CD4-positive, alpha-beta T cell treated with Interleukin-4 for 1 hour (primary cell): Measurements from ENCODE around the gene ADARB1.
"Not testable (repeated sequence)": the region's sequence is repeated elsewhere in the genome, so short reads cannot be mapped to it uniquely, and the experiment has no call there.

Experiments
- DNase-seq, 2 donors: peaks; one replicate each; pipeline ENCODE4 v3.0.0-alpha.2; 2020 to 2022

Gene ADARB1

DNA sequence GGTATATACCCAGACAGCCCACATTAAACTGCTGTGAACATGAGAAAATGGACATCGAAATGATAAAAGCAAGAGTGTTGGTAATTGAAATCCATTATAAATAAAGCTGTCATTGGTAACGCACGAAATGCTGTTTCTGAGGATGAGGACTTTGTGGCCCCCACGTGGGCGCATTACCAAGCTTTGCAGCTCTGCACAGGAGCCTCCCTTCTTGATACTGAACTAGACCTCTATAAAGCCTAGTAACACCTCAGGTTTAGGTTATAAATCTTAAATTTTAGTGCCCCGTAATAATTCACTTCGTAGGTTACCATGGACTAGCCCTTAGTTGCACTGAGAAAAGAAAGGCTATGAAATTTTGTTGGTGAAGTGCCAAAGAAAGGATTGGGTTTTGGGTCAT, 45.4 kb downstream of the ADARB1 start:
- DNase-seq, result no peak

DNA sequence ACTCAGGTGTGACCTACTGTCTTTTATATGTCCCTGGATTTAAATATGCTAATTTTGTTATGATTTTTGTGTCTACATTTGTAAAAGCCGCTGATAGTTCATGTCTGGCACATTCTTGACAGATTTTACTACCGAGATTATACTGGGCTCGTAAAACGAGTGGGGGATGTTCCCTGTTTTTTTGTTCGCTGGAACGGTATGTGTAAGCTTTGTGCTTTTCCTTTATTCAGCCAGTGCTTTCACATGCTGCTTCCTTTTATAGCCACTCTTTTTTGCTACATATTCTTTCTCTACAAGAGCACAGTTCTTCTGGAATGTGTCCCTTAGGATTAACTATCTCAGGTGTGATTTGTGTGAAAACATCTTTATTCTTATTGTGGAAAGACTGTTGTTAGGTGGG, 46.6 kb downstream of the ADARB1 start:
- no peak for DNase-seq

DNA sequence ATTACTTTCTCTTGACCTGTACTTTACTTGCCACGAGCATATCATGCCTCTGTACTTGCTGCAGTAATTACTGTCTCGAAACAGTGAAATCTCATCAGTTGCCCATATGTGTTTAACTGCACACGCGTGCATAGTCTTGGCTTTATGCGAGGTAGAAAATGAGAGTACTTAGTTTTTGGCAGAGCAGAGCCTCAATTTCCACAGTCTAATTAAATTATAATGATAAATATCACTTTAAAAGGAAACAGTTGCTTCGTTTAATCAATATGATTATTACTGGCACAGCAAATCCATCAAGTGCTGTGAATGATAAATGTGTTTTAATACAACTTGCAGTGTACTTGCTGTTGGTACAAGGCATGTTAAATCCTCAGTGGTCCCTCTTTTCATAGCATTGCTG, 47.6 kb downstream of the ADARB1 start:
- no peak for DNase-seq

DNA sequence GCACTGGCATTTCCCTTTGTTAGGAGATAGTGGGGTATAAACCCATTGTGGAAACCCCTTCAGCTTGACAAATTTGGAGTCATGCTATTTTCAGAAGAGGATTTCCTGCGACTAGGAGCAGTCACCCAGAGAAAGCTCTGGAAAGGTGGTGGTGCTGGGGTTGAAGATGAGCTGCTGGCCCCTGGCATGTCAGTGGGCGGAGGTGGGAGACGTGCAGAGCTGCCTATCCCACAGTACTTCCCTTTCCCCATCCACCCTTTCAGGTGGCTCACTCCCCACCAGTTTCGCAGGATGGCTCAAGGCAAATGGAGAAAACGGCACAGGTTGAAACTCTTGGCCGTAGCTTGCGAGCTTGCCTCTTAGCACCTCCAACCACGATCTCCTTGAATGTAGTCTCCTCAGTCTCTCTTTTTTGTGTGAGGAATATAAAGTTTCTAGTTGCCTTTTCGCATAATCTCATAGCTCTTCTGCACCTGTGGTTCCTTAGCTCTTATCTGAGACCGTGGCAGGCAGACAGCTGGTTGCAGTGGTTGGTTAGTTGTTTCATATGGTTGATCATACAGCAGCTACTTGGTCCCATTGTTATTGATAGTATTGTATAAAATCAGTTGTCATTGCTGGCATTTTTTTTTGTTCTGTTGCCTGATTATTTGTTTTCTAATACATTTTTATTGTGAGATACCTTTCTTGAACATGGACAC, 48.2 kb downstream of the ADARB1 start:
- DNase-seq, result no peak

DNA sequence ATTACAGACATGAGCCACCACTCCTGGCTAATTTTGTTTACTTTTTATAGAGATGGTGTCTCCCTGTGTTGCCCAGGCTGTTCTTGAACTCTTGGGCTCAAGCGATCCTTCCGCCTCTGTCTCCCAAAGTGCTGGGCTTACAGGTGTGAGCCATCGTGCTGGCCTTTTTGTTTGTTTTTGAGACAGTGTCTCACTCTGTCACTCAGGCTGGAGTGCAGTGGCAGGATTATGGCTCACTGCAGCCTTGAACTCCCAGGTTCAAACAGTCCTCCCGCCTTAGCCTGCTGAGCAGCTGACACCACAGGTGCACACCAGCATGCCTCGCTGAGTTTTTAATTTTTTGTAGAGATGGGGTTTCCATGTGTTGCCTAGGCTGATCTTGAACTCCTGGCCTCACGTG, 49.1 kb downstream of the ADARB1 start:
- DNase-seq, result no peak

DNA sequence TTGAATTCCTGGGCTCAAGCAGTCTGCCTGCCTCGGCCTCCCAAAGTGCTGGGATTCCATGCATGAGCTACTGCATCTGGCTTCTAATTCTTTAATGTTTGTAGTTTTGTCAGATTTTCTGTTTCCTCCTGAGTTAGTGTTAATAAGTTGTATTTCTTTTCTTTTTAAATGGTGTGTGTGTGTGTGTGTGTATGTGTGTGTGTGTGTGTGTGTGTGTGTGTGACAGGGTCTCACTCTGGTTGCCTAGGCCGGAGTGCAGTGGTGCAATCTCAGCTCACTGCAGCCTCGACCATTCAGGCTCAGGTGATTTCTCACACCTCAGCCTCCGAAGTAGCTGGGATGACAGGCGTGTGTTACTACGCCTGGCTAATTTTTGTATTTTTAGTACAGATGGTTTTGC, 50.2 kb downstream of the ADARB1 start:
- DNase-seq, result no peak

DNA sequence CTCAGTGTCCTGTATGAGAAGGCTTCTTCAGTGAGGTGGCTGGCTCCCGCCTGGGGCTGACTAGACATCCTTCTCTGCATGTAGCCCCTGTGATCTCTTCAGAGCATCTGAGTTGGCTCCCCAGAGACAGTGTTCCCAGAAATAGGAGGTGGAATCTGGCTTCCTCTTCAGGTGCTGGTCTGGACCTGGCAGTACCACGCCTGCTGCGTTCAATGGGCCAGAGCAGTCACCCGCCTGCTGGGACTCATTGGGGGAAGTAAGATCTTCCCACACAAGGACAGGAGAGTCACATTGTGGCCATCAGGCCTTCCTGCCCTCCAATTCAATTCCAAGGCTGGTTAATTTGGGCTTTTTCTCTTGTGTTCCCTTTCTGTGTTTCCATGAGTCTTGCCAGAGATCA, 51.0 kb downstream of the ADARB1 start:
- no peak for DNase-seq

DNA sequence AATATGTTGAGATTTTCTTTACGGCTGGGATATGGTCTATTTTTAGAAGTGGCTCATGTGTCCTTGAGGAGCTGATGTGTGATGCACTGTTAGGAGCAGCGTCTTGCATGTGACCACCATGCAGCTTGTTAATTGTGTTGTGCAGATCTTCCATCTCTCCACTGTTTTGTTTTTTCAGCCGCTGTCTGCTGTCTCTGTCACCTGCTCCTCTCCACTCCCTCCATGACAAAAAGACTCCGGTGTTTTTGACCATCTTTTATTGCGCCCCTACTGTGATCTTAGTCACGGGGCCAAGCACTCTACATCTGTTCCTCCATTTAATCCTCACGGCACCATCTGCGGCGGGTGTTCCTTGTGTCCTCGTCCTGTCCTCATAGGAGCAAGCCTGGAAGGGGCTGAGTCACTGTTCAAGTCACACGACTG, 51.8 kb downstream of the ADARB1 start:
- DNase-seq, result no peak

DNA sequence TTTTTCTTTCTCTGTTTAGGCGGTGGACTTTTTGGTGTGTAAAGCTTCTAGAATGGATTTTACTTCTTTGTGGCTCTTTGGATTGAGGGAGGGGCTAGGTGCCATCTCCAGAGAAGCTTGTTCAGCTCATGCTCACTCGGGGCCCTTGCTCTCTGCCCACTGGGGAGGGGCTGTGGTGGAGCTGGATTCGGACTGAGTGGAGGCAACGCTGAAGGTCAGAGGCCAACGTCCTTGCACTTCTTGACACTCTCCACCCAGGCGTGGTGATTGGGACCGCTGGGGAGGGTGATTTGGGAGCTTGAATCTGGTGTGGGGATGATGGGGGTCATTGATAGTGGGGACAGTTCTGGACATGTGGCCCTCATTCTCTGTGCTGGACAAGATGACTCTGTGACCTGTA, 52.6 kb downstream of the ADARB1 start:
- DNase-seq, result no peak

DNA sequence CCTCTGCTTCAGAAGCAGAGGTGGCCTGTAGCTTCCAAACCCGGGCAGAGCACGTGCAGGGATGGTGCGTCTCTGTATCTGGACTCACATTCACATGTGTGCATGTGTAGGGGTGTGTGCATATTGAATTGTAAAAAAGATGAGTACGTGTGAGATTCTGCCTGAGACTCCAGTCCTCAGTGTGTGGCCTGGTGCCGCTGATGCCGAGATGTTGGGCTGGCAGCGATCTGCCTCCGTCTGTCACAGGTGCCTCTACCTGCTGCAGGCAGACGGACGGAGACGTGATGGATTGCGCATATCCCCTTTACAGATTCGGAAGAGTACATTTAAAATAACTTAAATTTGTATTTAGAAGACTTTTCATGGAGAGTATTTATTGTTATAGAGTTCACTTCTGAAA, 53.6 kb downstream of the ADARB1 start:
- no peak for DNase-seq

DNA sequence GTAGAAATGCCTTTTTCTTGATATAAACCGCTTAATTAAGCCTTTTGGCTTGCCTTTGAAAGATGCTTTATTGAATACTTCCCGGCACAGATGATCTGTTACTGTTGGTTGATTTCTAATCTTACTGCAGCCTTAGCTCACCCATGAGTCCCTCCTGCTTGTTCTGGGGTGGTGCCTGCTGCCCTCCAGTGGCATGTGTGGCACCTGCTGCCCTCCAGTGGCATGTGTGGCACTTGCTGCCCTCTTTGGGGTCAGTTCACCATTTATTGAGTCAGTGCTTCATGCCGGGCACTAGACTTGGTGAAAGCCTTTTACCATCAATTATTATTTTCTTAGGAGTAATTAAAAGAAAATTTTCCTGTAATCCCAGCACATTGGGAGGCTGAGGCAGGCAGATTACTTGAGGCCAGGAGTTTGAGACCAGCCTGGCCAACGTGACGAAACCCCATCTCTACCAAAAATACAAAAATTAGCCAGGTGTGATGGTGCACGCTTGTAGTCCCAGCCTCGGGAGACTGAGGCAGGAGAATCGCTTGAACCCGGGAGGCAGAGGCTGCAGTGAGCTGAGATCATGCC, 54.3 kb downstream of the ADARB1 start:
- DNase-seq, result peak; percentile 82 to 85

DNA sequence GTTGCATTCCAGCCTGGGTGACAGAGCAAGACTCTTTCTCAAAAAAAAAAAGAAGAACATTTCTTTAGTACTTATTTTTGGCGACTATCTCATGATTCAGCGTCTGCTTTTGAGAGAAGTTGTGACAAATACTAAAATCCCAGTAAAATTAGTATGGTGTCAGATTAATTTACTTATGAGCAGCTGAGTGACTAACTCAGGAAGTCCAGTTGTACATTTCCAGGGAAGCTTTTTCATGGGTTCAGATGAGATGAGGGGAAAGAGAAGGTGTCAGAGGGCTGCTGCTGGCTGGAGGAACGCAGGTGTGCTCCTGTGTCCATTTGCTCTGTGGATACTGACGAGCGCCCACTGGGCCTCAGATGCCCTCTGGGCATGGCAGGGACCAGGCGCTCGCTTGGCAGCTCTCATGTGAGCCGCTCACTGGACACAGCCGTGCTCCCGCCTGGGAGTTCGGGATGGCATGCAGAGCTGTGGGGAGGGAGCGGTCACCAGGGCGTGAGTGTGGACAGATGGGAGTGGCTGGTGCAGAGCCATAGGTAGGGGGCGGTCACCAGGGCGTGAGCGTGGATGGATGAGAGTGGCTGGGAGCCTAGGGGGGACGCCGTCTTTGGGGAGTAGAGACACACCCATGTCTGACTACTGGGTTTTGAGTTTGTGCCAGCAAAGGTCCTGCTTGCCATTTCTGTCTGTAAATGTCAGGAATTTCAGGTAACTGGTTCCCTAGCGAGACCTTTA, 55.0 kb downstream of the ADARB1 start:
- DNase-seq, result no peak

DNA sequence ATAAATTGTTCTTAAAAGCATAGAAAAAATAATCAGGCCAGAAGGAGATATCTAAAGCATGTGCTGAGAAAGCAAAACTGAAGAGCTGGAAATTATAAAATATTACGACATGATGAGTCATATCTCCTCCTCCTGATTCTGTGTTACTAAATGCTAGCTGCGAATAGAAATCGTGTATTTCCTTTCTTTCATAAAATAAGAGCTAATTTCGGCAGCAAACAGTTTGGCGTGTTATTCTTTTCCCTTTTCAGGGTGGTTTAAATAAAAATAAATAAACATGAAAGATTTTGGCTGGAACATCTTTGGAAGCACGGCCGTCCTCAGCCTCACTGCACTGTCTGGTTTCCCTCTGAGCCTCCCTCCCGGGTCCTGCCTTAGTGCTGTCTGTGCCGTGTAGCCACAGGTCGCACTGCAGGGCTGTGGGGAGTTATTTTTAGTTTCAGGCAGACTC, 56.0 kb downstream of the ADARB1 start:
- DNase-seq, result no peak

DNA sequence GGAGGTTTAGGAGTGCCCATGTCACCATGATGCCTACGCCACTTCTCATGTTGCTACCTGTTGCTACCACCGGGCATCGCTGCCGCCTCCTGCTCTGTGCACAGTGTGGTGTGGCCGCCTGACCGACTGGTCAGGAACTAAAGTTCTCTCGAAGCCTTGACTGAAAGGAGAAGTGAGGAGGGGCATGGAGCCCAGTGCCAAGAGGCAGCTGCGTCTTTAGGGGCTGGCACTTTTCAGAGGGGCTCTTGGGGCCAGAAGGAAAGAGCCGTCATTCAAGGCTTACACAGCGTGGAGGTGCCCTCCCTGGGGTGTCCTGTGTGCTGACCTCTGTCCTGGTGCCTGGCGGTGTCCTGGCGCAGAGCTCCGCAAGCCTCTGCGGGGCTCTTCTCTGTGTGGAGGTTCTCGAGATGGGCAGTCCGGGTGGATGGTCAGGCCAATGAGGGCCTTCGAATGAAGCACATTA, 57.2 kb downstream of the ADARB1 start:
- DNase-seq, result no peak

DNA sequence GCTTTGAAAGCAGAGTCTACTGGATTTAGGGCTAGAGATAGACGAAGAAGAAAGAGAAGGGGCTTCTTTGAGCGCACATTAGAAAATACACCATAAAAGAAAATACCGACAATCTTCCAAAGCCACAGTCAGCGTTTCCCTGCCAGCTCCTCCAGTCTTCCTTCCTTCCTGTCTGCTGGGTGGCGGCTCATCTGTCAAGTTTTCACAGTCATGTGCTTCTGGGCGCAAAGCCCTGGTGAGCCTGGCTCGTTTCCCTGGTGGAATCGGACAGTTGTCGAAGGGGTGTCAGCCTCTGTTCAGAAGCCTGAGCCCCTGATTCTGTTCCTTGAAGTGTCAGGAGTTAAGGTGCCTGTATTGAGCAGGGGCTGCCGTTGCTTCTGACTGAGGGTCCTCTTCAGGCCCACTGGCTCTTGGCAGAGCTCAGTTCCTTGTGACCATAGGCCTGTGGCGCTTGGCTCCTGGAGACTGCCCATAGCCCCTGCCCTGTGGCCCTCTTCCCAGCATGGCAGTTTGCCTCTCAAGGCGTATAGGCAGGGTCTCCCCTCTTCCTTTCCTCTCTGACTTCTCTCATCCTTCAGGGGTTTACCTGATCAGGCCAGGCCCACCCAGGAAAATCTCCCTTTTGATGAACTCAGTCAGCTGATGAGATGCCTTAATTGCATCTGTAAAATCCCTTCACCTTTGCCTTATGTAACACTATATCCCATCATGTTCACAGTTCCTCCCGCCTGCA, 58.6 kb downstream of the ADARB1 start:
- DNase-seq, result no peak

DNA sequence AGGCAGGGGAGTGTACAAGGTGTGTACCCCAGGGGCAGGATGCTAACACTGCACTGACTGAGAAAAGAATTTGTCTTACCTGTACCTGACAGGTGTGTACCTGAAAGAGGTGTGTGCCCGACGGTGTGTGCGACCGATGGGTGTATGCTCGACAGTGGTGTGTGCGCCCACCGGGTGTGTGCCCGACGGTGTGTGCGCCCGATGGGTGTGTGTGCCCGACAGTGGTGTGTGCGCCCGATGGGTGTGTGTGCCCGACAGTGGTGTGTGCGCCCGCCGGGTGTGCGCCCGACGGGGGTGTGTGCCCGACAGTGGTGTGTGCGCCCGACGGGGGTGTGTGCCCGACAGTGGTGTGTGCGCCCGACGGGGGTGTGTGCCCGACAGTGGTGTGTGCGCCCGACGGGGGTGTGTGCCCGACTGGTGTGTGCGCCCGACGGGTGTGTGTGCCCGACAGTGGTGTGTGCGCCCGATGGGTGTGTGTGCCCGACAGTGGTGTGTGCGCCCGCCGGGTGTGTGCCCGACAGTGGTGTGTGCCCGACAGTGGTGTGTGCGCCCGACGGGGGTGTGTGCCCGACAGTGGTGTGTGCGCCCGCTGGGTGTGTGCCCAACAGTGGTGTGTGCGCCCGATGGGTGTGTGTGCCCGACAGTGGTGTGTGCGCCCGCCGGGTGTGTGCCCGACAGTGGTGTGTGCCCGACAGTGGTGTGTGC, 59.3 kb downstream of the ADARB1 start:
- DNase-seq, result not testable (repeated sequence)

DNA sequence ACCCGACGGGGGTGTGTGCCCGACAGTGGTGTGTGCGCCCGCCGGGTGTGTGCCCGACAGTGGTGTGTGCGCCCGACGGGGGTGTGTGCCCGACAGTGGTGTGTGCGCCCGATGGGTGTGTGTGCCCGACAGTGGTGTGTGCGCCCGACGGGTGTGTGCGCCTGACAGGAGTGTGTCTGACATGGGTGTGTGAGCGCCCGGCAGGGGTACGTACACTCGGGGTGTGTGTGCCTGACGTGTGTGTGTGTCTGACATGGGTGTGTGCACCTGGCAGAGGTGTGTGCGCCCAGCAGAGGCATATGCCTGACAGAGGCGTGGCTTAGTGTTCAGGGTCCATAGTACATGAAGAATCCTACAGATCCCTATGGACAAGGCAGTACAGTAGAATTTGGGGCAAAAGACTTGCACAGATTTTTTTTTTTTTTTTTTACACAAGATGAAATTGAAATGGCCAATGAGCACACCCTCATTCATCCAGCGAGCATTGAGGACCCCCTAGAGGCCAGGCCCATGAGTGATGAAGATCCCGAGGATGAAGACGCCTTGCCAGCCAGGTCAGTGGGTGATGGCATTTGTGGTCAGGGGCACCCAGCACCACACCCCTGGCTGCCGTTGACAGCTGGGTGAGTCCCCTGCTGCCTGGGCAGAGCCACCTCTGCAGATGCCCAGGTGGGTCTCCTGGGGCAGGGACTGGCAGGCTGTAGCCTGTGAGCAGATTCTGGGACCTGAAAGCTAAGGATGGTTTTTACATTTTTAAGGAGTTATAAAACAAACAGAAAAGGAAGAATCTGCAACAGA, 60.1 kb downstream of the ADARB1 start:
- DNase-seq, result no peak

DNA sequence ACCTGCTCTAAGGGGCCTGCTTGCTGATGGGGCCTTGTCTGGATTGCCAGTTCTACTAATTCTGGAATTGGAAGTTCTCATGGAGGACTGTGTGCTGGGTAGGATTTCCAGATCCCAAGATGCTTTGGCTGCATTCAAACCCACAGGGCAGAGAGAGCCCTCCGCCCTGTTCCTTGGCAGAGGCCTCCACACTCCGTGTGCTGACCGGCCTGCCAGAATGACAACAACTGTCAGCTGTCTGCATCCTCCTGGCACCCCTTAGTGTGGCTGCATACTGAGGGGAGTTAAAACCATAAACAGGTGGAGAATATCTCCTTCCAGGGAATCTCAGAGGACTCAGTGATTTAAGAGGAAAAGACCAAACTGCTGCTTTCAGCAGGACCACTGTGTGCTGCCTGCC, 60.7 kb downstream of the ADARB1 start:
- no peak for DNase-seq

DNA sequence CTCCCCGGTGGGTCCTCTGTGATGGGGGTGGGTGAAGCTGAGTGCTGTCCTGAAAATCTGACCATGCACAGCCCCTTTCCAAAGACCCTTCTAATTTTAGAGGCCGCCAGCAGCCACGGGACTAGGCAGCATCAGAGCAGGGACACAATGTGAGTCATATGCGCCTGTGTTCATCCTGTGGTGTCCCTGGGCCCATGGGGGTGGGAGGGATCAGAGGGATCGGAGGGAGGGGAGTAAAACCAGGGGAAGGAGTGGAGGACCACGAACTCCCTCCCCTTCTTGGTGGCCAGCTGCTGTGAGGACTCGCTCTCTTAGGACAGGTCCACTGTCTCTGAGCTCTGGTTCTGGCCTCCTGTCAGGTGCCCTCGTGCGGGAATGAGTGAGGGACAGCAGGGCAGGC, 61.5 kb downstream of the ADARB1 start:
- no peak for DNase-seq

DNA sequence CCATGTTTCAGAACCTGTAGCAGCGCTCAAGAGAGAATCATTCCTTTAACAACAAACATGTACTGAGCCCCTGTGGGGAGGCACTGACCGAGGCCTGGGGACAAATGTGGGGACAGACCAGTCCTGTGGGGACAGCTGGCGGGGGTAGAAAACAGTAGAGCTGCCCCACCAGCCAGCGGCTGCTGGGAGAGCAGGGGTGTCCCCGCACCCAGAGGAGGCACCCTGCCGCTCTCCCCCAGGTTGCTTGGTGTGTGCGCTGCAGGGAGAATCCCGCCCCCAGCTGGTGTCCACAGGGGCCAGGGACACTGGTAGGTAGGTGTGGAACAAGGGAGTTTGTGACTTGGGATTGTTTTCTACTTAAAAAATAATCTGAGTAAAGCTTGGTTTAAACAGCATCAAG, 62.1 kb downstream of the ADARB1 start:
- DNase-seq, result no peak

DNA sequence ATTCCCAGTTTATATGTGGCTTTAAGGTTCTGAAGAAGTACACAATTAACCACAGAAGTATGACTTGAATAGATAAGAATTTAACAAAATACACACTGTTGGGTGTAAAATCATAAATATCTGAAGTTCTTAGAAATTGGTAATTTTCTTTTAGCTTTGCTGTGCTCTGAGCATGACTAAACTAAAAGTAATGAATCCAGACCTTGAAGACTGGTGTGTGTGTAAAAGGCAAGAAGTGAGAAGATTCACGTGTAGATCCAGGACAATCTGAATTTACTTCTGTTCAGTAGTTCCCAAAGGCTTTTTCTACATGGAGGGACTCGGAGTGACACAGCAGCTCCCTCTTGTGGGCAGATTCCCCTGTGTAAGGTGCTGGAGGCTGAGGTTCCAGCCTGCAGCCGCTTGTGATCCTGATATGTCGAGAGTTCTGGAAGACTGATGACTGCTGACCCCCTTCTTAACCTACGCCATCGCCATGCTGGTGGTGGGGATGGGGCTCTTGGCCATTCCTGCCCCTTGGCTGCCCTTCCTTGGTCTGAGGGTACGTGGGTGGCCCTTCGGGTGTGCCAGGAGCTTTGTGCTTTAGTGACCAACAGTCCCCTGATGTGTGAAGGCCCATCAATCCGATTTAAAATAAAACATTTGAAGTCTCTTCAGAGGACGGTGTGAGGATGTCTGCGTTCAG, 62.7 kb downstream of the ADARB1 start:
- peak; percentile 59 to 68 for DNase-seq

DNA sequence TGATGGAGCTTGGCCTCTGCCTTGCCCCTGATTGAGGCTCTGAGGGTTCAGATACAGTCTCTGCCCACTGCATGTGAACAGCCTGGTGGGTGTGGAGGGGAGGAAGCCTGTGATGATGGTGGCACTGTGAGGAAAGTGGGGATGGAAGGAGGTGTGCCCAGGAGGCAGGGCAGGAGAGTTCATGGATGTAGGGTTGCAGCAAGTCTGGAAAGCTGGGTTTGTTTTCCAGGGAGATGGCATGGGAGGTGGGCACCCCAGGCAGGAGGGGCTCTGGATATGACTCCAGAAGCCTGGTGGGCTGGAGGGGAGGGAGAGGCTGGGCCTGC, 63.2 kb downstream of the ADARB1 start:
- no peak for DNase-seq
